HG03457 (cell line): ENCODE data around the gene ARFGAP3.

Source experiments
- ATAC-seq: cut with Tn5 transposase; IDR thresholded peaks from one replicate; pipeline ENCODE4 v1.9.1; 2021; ENCODE audit warnings: moderate number of reproducible peaks; ENCODE audit not compliant: unreplicated experiment

The ARFGAP3 gene

GRCh38 chr22:42884616-42885375 is 27.7 kb upstream of the ARFGAP3 start:
- ATAC-seq: no peak

- no peak for ATAC-seq
These were observed 26.9 kb upstream of the ARFGAP3 start for GRCh38 chr22:42883970-42884369.

DNA sequence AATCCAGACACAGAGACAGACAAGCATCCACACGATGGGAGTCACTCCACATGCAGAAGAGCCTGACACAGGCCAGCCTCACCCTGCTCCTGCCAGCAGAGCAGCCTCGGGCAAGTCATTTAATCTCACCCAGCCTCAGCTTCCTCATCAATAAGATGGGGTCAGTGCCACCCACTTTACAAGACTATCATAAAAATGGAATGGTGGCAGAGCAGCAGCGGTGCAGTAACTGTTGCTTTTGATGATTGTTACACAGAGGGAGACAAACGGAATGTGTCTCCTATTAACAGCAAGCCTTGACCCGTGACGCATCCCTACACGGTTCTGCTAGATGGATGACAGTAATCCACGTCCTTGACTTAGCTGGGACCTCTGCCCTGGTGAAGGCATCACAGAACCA is 26.0 kb upstream of the ARFGAP3 start:
- ATAC-seq: no peak

DNA sequence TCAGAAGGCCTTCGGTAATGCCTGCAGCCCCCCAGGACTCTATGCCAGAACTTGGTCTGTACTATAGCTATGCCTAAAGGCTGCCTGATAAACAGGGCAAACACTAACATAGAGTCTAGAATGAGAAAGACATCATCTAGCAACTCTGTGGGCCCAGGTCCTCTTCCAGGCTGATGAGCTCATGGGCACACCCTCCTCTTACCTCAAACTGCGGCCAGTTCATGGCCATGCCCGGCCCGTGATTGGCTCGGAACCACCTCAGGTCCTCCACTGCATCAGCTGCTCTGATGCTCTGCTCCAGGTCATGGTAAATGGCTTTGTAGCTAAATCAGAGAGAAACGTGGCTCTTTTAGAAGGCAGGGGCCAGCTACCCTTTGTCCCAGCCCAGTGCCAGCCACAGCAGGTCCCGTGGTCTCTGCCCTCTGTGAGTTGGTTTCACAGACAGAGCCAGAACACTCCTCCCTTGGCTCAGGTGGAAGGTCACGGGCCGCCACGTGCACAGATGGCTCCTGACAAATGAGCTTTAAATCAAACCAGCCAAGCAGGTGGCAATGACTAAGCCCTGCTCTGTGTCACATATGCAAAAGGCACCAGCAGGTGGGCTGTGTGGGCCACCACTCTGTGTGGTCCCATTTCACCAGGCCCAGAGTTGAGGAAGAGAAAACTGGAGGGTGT is 25.0 kb upstream of the ARFGAP3 start:
- no peak for ATAC-seq

DNA sequence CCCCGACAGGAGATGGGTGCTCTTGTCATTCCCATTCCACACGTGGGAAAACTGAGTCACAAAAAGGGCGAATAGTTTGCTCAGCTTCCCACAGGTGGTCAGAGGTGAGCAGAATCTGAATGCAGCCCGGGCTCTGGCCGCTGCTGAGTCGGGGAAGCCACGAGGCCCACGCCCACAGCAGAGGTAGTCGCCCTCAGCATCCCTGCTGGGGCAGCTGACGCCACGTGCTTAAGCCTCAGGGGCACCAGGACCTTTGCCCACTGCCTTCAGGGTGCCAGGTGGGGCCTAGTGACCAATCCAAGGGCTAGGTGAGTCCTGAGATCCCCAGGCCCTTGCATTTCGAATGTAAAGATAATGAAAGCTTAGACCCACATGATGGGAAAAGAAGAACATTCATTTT is 24.2 kb upstream of the ARFGAP3 start:
- no peak for ATAC-seq

DNA sequence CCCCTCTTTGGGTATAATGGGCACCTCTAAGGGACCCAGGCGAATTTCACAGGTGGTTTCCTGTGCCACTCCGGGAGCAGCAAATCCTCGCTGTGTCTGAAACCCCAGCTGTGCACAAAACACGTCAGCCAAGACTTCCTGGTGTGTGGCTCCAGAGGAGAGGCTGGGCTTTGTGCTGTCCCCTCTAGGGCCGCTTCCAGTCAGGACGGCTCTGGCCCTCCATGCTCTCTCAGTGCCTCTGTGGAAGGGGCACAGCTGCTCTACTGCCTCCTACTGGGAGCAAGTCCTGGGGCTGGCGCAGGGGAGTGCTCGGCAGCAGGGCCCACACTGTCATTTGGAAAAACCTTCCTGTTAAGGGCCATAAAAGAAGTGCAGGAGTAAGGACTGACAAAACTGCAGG is 23.7 kb upstream of the ARFGAP3 start:
- ATAC-seq: no peak

DNA sequence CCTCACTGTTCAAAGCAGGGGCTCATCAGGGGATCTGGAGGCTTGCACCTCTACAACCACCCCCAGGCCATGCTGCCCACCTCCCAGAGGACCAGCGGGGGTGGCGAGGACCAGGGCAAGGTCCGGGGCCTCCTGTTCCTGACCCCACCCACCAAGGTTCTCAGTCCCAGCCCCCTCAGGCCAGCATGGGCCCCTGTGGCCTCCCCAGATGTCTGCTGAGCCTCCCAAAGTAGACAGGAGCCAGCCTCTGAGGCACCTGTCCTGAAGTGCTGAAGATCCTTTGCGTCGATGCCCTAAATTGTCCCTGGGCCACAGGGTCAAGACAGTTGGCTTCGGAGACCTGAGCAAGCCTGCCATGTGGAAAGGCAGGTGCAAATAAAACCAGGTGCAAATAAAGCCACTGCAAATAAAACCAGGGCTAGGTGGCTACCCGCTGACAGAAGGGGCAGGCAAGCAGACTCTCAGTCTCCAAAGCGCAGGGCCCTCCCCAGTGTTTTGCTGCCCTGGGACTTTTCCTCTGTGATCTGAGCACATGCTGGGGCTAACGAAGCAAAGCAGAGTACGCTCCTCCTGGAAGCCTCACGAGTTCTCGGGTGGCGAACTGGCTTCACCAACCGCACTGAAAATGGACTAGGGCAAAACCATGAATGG is 22.4 kb upstream of the ARFGAP3 start:
- no peak for ATAC-seq

DNA sequence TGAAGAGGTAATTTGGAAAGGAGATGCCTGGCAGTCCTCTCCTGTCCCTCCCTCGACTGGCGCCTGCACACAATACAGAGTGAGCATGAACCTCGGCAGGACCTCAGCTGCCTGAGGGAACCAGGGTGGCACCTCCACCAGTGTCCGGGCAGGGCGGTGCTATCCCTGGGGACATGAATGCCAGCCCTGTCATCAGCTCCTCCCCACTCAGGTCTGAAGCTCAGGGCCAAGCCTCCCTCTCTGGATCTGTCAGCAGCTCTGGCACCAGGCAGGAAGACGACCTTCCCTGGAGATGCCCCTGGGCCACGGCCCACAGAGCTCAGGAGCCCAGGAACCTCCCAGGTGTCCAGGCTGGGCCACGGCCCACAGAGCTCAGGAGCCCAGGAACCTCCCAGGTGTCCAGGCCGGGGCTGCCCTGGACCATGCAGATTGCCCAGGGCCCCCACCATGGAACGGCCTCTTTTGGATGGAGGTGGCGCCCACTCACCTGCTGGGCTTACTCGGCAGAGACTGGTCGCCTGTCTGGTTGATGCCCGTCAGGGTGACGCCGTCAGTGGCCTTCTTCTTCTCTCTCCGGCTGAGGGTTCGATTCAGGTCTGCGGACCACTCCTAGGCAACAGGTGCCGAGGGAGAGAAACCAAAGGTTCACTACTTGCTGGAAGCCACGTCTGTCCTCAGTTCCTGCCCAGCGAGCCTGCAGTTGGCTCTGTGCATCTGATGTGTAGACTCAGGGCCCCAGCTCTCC is 21.7 kb upstream of the ARFGAP3 start:
- no peak for ATAC-seq

- no peak for ATAC-seq
These were observed 20.7 kb upstream of the ARFGAP3 start for GRCh38 chr22:42877597-42878340.

DNA sequence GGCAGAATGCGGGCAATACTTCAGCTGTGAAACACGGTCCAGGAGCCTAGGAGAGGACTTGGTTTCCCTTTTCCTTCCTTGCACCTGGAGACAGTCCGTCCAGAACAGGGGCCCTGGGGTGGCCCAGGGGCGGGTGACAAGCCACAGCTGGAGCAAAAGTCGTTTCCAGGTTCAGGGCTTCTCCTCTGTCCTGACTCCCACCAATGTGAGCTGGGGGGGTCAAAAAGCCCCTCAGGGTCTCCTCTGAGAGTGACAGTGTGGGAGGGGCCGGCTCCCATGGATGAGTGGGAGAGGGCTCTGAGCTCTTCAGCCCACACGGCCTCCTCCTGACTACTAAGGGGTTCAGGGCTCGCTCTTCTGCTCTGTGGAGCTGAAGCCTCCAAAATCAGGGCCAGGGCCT is 20.1 kb upstream of the ARFGAP3 start:
- no peak for ATAC-seq

DNA sequence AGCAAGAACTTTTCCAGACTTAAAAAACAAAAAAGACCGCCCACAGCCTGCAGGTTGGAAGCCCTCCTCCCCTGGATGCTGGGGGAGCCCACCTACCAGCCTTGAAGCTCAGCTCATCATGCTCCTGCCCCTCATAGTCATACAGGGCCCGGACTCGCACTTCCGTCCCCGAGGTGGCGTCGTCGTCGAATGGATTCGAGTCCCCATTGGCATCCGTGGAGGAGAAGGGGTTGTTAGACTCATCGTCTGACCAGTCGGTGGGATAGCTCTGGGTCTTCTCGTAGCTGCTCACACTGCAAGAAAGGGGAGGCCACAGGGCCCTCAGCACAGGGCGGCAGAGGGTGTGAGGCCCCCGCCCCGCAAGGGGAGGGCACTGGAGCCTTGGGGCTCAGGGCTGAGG is 19.0 kb upstream of the ARFGAP3 start:
- ATAC-seq: no peak

DNA sequence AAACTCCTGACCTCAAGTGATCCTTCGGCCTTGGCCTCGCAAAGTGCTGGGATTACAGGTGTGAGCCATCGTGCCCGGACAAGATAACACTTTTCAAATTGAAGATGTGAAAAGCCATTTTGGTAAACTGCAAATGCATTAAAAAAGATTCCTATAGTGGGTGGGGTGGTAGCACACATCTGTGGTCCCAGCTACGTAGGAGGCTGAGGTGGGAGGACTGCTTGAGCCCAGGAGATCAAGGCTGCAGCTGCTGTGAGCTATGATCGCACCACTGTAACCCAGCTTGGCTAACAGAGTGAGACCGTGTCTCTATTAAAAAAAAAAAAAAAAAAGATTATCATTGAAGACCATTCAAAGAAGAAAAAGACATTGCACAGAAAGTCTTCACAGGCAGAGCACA is 16.9 kb upstream of the ARFGAP3 start:
- no peak for ATAC-seq

DNA sequence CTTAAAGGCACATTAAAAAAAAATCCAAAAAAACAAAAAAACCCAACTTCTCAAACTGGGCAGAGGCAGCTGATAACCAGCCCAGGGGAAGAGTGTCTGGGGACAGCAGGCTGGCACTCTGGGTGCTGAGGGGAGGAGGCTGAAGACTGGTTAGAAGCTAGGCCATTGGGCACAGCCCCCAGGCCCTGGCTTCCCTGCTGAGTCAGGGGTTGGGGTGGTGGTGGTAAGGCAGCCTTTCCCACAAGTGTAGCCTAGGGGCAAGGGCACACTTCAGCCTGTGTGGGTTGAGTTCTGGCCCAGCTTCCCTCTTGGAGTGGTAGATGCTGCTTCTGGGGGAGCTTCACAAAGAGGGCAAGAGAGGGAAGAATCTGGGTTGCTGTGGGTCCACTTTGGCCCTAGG is 16.3 kb upstream of the ARFGAP3 start:
- no peak for ATAC-seq

DNA sequence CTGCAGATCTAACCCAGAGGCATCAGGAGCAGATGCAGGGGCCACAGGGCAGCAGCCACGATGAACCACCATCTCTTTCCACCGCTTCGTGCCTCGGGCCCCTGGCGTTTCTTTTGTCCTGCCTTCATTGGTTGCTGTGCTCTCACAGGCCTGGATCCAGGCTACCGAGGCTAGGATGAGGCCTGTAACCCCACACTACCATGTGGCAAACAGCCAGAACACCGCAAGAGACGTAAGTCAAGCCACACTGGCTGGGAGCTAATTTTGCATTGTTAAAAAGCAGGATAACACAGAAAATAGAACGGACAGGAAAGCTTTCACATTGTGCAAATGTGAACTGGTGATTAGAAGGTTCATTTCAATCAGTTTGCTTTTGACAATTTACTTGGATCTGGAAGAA is 15.7 kb upstream of the ARFGAP3 start:
- ATAC-seq: no peak

DNA sequence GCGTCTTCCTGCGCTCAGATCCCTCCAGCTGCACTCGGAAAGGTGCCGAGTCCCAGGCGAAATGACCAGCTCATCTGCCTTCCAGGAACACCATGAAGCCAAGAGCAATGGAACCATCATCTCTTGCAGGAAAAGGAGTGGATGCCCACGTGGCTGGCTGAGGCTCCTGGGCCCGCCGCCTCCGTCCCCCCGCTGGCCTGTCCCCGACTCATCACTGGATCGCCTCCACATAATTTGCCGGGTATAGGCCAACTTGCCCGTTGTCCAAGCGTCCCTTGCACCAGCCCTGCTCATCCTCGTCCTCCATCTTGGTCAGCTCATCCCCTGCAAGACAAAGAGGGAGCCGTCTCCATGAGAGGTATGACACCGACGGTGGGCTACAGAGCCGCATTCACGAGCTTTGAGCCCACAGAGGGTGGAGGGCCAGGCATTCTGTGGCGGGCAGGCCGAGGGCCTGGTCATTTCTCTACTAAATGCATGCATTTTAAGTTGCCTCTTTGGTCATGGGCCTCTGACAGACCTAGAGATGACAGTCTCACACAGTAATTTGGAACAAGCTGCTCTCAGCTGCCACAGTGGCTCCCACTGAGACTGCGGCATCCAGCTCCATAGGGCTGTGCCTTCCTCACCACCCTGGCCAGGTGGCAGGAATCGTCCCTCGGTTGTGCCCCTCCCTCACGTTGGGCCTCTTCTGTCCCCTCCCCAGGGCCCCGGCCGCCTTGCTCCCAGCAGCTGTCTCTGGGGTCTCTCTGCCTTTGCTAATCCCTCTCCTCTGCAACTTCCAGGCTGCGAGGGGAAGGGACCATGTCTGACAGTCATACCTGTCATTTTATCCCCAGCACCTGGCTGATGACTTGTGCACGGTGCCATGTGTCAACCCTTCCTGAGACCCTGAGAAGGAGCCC is 14.3 kb upstream of the ARFGAP3 start:
- no peak for ATAC-seq

- ATAC-seq: no peak
These were observed 12.9 kb upstream of the ARFGAP3 start for GRCh38 chr22:42869888-42870480.

- ATAC-seq: no peak
These were observed 12.4 kb upstream of the ARFGAP3 start for GRCh38 chr22:42869463-42869862.

GRCh38 chr22:42868751-42869251 is 11.7 kb upstream of the ARFGAP3 start:
- ATAC-seq: no peak

DNA sequence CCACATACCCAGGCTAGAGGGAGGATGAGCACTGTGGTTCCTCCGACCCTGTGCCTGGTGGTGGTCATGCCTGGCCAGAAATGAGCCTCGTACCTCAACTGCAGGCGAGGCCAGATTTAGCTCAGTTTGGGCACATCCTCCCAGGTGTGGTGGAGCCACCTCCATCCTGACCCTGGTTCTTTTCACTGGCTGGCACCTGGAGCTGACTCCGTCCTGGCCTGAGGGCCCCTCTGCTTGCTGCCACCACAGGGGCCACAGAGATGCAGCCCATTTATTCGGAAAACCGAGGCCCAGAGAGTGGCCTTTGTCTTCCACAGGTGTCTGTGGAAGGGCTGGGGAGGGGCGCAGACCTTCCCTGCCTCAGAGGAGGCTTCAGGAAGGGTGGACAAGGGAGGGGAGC is 9.0 kb upstream of the ARFGAP3 start:
- no peak for ATAC-seq
